Fibroblast of peridontal ligament (primary cell): ENCODE measurements around the gene PPP1R1B.

Experiments used
- DNase-seq: peaks from one replicate; pipeline ENCODE4 v3.0.0-alpha.2; 2010; ENCODE audit errors: extremely low read depth

Gene PPP1R1B

DNA sequence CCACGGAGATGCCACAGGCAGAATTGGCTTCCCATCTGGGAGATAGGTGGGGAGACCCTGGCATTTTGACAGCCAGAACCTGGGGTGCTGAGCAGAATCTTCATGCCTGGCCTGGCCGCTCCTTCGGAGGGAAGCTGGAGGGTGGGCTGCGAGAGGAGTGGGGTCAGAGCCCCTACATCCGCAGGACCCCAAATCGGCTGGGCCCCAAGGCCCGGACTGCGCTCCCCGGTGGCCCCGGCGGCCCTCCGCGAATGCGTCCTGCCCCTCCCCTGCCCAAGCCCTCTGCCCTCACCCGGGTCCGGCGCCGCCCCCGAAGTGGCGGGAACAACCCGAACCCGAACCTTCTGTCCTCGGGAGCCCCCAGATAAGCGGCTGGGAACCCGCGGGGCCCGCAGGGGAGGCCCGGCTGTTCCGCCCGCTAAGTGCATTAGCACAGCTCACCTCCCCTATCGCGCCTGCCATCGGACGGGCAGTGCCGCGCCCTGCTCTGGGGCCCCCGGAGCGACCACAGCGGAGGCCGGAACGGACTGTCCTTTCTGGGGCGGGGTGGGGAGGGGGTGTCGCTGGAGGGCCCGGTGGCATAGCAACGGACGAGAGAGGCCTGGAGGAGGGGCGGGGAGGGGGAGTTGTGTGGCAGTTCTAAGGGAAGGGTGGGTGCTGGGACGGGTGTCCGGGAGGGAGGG is 40.7 kb downstream of the PPP1R1B start:
- DNase-seq, result no peak

DNA sequence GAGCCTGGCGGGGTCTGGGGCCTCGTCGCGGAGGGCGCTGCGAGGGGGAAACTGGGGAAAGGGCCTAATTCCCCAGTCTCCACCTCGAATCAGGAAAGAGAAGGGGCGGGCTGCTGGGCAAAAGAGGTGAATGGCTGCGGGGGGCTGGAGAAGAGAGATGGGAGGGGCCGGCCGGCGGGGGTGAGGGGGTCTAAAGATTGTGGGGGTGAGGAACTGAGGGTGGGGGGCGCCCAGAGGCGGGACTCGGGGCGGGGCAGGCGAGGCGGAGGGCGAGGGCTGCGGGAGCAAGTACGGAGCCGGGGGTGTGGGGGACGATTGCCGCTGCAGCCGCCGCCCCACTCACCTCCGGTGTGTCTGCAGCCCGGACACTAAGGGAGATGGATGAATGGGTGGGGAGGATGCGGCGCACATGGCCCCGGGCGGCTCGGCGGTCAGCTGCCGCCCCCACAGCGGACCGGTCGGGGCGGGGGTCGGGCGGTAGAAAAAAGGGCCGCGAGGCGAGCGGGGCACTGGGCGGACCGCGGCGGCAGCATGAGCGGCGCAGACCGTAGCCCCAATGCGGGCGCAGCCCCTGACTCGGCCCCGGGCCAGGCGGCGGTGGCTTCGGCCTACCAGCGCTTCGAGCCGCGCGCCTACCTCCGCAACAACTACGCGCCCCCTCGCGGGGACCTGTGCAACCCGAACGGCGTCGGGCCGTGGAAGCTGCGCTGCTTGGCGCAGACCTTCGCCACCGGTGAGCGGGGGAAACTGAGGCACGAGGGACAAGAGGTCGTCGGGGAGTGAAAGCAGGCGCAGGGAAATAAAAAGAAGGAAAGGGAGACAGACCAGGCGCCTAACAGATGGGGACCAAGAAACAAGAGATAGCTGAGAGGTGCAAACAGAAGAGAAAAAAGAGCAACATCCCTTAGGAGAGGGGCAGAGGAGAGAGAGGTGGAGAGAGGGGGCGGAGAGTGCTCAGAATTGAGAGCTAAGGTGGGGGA is 41.5 kb downstream of the PPP1R1B start, which contains the start of gene PNMT:
TSS of gene PNMT (plus strand) at position 509 of the 980 bp plus-strand sequence. CDS start at position 532, 23 bp downstream.
- DNase-seq, result peak; percentile 29

DNA sequence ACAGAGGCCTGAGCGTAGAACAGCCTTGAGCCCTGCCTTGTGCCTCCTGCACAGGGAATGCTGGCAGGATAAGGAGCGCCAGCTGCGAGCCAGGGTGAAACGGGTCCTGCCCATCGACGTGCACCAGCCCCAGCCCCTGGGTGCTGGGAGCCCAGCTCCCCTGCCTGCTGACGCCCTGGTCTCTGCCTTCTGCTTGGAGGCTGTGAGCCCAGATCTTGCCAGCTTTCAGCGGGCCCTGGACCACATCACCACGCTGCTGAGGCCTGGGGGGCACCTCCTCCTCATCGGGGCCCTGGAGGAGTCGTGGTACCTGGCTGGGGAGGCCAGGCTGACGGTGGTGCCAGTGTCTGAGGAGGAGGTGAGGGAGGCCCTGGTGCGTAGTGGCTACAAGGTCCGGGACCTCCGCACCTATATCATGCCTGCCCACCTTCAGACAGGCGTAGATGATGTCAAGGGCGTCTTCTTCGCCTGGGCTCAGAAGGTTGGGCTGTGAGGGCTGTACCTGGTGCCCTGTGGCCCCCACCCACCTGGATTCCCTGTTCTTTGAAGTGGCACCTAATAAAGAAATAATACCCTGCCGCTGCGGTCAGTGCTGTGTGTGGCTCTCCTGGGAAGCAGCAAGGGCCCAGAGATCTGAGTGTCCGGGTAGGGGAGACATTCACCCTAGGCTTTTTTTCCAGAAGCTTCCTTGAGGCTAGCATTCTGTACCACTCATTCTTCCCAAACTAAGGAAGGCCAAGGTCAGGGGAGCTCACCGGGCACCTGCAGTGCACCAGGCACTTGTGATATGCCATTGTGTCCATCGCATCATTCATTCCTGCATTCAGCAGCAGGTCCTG is 43.4 kb downstream of the PPP1R1B start:
- no peak for DNase-seq

DNA sequence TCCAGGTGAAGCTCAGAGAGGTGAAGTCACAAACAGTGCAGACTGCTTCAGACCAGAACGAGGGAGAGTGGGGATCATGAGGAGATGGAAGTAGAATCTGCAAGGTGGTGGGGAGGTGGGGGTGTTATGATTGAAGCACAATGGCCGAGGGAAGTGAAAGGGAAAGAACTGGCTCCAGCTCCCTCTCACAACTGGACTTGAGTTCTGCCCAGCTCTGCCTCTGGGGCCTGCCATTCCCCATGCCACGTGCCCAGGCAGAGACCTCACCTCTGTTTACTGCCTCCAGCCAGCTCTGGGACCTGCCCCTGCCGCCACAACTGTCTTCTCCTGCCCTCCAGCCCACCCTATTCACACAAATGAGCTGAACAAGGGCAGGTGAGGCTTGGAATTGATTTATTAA is 44.0 kb downstream of the PPP1R1B start:
- no peak for DNase-seq

DNA sequence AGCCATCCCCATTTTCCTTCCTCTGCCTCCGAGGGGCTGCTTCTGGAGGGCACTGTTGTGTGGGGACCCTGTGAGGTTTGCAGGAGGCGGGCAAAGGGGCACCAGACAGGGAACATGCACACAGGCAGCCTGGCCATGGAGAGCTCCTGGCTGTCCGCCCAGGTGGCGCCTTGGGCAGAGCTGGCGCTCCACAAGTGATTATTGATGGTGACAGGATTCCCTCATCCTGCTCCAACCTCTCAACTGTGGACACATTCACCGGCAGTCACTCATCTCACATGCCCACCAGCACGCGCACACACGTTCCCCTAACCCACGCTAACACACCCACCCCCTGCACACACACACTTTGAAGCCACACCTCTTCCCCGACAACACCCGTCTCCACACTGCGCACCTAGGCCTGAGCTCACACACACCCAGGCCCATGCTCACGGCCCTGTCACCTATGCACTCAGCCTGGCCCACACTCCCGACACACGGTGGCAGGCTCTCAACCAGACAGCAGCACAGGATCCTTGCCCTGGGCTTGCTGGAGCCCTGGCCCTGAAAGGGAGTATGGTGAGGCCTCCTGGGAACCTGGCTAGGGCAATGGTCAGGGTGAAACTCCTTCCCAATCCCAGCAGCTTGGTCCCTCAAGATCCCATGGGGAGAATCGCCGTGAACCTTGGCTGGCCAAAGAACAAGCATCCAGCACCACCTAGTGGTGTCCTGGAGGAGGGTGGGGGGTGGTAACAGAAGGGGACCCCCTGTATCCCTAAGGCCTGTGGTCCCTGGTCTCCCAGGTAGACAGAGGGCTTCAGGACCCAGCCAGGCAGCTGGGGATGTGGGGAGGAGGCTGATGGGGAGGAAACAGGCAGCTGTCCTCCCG is 45.1 kb downstream of the PPP1R1B start:
- DNase-seq, result peak; percentile 21

DNA sequence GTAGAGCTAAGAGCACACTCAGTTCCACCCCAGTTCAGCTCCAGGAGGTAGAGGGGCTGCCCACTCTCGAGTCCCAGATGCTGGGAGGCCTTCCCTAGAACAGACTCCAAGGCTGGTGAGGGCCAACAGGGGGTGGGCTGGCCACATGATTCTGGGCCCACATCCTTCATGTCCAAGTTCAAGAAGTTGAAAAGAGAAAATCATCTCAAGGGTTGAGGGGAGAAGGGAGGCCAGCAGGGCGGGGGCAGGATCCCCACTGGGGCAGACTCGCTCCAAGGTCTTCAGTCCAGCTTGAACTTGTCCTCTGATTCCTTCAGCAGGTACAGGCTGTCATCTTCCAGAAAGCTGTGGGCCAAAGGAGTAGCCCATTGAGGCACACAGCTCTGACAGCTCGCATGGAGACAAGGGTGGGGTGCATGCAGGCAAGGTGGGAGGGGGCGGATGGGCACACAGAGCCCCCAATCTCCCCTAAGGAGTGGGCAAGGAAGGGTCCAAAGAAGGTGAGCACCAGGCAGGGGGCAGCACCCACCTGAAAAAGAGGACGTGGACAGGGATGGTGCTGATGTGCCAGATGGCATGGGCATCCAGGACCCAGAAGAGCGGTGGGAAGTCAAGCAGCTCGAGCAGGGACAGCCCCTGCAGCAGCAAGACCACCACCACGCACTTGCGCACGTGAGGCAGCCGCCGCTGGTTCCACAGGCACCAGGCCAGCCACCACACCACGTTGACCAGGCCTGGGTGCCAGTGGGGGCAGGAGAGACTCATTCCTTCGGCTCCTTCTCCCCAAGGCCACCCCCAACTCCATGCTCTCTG is 46.0 kb downstream of the PPP1R1B start:
- DNase-seq, result no peak

DNA sequence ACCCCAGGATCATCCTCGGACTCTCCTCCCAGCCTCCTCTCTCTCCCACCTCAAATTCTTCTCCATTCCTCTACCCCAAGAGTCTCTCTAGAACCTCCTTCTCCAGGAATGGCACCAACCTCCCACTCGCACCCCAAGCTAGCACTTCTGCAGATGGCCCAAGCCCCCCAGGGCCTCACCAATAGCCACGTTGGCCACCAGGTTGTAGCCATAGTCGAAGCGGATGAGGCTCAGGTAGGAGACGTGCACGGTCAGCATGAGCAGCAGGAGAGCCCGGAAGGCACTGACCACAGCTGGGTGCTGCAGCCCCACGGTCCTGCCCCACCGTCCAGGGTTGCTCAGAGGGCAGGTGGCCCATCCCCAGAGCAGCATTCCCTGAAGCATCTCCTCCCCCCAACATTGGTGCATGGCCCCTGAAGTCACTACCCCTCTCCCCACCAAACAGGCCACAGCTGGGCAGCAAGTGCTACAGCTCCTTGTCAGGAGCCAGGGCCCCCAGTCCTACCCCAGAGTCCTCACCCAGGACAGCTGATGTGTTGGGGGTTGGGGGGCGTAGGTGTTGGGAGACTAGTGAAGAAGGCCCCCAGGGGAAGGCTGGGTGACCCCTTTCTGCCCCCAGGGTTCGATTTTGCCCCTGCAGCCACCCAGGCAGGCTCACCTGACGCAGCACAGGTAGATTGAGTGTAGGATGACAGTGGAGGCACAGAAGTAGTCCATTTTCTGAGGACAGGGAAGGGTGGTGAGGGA is 46.8 kb downstream of the PPP1R1B start:
- DNase-seq, result no peak

DNA sequence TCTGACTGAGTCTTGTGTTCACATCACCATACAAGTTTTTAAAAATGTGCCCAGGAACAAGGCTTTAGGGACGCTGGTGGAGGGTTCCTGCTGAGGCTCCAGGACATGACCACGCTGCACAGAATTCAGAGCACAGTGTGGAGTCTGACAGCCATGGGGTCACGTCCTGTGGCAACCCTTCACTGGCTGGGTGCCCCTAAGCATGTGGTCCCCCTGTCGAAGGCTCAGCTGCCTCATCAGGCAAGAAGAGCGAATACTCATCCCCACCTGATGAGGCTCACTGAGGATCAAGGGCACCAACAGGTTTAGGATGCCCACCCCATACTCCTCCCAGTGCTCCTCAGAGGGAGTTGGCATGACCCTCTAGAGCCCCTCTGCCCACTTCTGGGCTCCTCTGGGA is 47.4 kb downstream of the PPP1R1B start:
- DNase-seq, result no peak

DNA sequence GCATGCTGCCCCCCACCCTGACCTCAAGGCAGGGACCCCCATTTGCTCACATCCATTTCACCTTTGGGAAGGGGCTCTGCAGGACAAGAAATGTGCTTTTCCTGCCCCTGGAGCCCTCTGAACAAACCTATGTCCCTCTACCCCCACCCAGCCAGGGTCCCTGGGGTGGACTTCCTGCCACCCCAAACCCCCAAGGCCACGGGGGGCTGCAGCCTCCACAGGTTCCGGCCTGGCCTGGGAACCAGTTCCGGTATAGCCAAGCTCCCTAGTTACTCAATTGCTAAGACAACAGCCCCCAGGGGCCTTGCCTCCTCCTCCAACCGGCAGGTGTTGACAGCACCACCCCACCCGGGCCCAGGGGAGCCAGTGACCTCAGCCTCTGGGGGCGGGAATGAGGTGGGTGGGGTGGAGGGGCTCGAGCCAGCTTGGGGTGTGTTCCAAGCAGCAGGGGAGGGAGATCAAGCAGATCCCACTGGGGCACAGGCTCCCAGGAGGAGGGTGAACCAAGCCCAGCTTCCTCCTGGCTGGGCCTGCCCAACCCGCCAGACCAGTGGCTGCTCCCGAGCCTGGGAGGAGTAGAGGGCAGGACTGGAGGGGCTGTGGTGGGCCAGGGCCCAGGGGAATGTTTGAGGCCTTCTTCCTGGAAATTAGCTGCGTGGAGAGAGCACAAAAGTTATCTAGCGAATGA is 48.1 kb downstream of the PPP1R1B start:
- DNase-seq, result no peak

DNA sequence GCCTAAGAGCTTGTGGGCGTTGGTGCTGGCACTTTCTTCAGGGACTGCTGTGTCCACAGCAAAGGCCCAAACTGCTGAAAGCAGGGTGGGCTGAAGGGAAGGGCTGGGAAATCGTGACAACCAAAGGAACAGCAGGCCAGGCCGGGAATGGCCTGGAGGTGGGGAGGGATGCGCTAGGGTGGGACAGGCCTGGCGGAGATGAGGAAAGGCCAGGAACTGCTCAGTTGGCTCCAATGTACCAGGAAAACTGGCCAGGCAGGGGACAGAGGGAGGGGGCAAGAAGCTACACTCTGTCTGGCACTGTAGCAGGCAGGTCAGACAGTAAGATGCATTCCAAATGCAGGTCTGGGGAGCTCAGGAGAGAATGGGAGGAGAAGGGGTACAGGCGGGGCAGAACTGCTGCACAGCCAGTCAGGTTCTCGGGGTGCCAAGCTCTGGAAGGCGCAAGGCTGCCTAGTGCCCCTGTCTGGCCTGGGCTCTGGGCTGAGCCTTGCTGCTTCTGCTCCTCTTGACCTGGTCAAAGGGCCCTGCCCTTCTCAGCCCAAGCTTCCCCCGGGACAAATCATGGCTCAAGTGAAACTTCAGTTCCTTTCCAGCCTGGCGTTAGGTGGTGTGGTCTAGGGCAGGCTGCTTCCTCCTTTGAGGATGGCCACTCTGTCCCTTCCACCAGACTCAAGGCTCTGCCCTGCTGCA is 48.8 kb downstream of the PPP1R1B start:
- DNase-seq, result no peak

DNA sequence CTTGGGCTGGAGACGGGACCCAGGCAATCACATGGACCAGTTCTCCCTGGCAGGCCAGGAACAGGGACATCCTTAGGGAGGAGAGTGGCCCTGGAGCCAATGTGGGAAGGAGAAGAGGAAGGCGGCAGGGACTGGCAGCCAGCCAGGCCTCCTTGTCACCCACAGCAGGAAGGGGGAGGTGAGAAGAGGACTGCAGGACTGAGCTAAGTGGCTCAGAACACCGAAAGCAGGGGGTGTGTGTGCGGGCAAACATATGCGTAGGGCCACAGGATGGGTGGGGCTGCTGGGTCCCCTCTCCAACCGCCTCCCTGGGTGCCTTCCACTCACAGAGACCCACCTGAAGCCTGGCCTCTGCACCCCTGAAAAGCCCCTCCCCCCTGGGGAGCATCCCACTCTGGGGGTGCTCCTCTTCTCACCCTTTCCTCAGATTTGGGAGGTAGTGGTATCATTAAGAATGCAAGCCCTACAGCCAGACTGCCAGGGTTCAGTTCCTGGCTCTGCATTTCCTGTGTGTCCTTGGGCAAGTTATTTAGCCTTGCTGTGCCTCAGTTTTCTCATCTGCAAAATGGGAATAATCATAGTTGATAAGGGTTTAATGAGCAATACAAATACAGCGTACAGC is 49.6 kb downstream of the PPP1R1B start:
- no peak for DNase-seq

DNA sequence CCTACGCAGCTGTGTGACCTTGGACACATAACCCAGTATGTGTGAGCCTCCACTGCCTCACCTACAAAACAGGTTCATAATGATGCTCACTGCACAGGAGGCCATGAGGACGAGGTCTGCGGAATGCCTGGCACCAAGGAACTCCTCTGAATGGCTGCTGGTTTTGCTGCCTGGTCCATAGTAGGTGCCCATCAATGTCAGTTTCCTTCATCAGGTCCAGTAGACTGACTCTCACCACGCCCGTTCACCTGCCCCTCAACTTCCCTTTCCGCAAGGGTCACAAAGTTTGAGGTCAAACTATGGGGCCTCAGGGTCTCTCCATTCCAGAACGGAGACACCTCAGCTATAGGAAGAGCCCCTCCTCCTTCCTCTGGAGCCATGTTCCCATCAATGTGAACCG is 50.3 kb downstream of the PPP1R1B start:
- no peak for DNase-seq

DNA sequence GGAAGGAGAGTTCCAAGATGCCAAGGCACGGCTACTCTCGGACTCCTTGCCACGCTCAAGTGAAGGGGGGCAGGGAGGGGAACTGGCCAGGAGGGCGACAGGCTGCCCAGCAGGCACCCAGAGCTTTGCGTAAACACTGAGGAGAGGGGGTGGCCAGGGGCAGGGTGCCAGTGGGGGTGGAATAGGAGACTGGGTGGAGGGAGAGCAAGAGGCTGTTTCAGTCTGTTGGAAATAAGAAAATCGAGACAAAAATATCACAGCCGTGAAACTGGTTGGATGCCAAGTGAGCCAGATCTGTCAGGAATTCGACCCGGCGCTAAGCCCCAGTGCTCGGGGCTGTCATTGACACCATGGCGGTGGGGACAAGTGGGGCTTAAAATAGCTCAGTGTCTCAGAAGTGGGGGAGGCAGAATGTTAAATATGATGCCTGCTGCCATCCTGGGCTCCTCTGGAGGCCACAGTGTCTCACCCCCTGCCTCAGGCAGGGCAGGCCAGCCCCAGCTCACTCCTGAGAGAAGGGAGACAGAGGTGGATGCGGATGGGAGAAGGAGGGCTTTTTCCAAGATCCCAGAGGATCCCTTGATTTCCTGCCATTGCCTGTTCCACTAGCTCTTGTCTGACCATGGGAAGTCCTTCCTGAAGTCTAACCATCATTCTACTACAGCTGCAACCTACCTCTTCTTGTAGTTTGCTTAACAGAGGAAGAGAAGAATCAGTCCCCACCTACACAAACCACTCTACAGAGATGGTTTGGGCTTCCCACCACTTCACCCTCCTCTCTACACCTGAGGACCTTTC is 51.0 kb downstream of the PPP1R1B start:
- peak; percentile 11 for DNase-seq

DNA sequence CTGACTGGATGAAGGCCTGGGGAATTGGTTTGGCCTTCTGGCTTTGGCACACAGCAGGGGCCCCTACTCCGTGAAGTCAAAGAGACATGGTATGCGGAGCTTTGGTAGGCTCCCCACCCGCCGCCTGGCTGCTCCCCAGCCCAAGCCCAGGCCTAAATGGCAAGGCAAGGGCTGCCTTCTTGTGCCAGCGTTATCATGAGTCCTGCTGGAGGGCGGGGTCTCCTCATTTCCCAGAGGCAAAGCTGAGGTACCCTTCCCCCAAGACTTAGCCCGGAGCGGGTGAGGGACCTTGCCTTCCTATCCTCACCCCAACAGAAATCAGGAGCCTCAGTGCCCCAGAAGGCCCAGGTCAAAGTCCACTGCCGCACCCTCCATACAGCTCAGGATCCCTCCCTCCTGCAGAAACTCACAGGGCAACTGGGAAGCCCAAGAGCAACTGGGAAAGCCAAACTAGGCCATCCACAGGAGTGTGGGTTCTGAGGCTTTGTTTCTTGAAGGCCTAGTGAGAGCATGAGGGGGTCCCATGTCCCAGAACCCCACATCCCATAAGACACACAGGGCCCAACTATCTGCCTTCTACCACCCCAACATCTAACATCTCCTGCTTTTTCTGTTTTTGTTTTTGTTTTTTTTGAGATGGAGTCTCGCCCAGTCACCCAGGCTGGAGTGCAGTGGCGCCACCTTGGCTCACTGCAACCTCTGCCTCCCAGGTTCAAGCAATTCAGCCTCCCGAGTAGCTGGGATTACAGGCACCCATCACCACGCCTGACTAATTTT is 51.8 kb downstream of the PPP1R1B start:
- no peak for DNase-seq

DNA sequence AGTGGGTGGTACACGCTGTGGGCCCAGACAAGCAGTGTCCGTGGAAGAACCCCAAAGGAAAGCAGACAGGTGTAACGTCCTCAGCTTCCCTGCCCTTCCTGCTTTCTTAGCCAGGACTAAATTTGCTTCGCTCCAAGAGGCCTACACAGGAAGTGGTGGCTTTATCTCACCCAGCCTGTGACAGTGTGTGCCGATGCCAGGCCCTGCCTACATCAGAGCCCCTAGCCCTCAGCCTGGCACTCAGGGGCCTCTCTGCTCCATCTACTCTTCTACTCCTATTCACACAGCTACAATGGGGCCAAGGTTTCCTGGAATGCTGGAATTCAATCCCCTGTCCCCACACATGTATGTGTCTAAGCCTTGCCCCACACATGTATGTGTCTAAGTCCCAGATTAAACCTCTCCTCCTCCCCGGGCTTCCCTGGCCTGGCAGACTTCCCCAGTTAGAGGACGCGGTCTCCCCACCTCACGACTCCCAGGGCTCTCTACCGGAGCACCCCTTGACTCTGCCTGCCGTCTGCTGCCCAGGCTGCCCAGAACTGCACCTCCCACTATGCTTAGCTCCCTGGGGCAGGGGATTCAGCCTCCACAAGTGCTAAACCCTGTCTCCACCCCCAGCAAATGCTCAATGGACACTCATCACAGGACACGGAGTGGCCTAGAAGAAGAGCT is 52.9 kb downstream of the PPP1R1B start:
- DNase-seq, result no peak
